ENCODE measurements around the gene ARSD. TPM values are rescaled to one million over a fixed set of nuclear protein-coding genes. Genes with fewer than 3 reads are reported as not detected.

The ARSD gene
- total RNA-seq, 1 experiment from 2014 or later = 12.7 TPM

- DNase-seq (ENCODE audit: low read depth, low spot score) (no peak), ATAC-seq (no peak)
- POLR2A ChIA-PET = no interaction called here
- in situ Hi-C loops (cut with HindIII; ENCODE audit: low pct_unique_long_range_greater_than_20kb, low sequenced_read_pairs) = no loop called here
- H3K9me3 ChIP-seq (ENCODE audit: control insufficient read depth, insufficient read depth, low read depth, low read length) = no peaks in the 10 kb centered on the region
- H3K27me3 ChIP-seq (ENCODE audit: control insufficient read depth, insufficient read depth, low read length) = no peaks in the 10 kb centered on the region
- H3K4me1 ChIP-seq (ENCODE audit: control insufficient read depth, insufficient read depth, low read length) = no peaks in the 10 kb centered on the region
- H3K4me3 ChIP-seq (ENCODE audit: low read depth in 2 of 2, low read length in 2 of 2) = no peak overlapping the region
- intact Hi-C loops (cut with micrococcal nuclease; ENCODE audit: unreplicated experiment) = no loop called here
- CTCF ChIA-PET = no interaction called here
- H3K36me3 ChIP-seq (ENCODE audit: control insufficient read depth, insufficient read depth, low read length) = no peaks in the 10 kb centered on the region
- BruUV-seq (replicated peaks) = no TSS peak
- TF ChIP-seq TCF7L2 (IDR thresholded peaks at IDR 0.05; ENCODE audit: low read depth, low read length) = no peak
- no peak for TF ChIP-seq CTCF (IDR thresholded peaks at IDR 0.05)
- no peak for TF ChIP-seq SIN3A (IDR thresholded peaks at IDR 0.05; ENCODE audit: borderline replicate concordance, insufficient read depth, low read depth, low read length)
- TF ChIP-seq, protein P1, sequence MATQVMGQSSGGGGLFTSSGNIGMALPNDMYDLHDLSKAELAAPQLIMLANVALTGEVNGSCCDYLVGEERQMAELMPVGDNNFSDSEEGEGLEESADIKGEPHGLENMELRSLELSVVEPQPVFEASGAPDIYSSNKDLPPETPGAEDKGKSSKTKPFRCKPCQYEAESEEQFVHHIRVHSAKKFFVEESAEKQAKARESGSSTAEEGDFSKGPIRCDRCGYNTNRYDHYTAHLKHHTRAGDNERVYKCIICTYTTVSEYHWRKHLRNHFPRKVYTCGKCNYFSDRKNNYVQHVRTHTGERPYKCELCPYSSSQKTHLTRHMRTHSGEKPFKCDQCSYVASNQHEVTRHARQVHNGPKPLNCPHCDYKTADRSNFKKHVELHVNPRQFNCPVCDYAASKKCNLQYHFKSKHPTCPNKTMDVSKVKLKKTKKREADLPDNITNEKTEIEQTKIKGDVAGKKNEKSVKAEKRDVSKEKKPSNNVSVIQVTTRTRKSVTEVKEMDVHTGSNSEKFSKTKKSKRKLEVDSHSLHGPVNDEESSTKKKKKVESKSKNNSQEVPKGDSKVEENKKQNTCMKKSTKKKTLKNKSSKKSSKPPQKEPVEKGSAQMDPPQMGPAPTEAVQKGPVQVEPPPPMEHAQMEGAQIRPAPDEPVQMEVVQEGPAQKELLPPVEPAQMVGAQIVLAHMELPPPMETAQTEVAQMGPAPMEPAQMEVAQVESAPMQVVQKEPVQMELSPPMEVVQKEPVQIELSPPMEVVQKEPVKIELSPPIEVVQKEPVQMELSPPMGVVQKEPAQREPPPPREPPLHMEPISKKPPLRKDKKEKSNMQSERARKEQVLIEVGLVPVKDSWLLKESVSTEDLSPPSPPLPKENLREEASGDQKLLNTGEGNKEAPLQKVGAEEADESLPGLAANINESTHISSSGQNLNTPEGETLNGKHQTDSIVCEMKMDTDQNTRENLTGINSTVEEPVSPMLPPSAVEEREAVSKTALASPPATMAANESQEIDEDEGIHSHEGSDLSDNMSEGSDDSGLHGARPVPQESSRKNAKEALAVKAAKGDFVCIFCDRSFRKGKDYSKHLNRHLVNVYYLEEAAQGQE (IDR thresholded peaks at IDR 0.05; ENCODE audit: insufficient read depth in 1 of 2, low read depth in 2 of 2, low read length in 1 of 2) = no peak
- no peak for TF ChIP-seq POLR2AphosphoS5 (IDR thresholded peaks at IDR 0.05; ENCODE audit: low read depth, low read length)
- no peak overlapping the region for H3K27ac ChIP-seq (ENCODE audit: low read length)
Measured at GRCh38 chrX:2874222-2875135, 54.7 kb downstream of the ARSD start.

DNA sequence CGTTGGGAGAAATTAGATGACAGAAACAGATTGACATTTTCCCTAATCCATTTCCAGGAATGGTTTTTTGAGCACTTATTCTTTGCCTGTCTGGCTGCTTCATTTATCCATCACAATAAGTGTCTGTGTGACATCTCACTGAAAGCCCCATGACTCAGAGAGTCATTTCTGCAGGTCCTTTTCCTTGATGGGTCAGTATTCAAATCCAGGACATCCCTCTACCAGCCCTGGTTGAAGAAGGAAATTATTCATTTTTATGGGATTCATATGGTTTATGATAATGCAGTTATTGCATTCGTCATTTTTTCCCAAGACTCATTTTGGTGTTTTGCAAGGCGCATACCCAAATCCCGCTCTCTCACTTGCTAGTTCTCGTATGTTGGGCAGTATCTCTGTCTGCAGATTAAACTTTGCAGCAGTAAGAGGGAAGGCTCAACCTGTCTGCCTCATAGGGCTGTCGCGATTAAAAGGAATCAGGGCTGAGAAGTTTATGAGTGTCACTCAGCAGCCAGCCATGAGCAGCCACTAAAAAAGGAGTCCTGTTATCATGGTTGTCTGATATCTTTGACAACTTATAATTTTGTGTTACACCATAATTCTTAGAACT lies 56.4 kb downstream of the ARSD start:
- CTCF ChIA-PET = no interaction called here
- in situ Hi-C loops (cut with HindIII; ENCODE audit: low pct_unique_long_range_greater_than_20kb, low sequenced_read_pairs) = no loop called here
- Histone ChIP-seq H3K36me3 (ENCODE audit: control insufficient read depth, insufficient read depth, low read length) (no peaks in the 10 kb centered on the region), H3K27ac (ENCODE audit: low read length) (no peak overlapping the region), H3K27me3 (ENCODE audit: control insufficient read depth, insufficient read depth, low read length) (no peaks in the 10 kb centered on the region), H3K4me3 (ENCODE audit: low read depth in 2 of 2, low read length in 2 of 2) (no peak overlapping the region), H3K4me1 (ENCODE audit: control insufficient read depth, insufficient read depth, low read length) (no peaks in the 10 kb centered on the region), H3K9me3 (ENCODE audit: control insufficient read depth, insufficient read depth, low read depth, low read length) (no peaks in the 10 kb centered on the region)
- BruUV-seq (replicated peaks) = no TSS peak
- POLR2A ChIA-PET = no interaction called here
- intact Hi-C loops (cut with micrococcal nuclease; ENCODE audit: unreplicated experiment) = no loop called here
- ATAC-seq (no peak), DNase-seq (ENCODE audit: low read depth, low spot score) (no peak)
- TF ChIP-seq POLR2AphosphoS5 (IDR thresholded peaks at IDR 0.05; ENCODE audit: low read depth, low read length) (no peak), CTCF (IDR thresholded peaks at IDR 0.05) (no peak), SIN3A (IDR thresholded peaks at IDR 0.05; ENCODE audit: borderline replicate concordance, insufficient read depth, low read depth, low read length) (no peak), TCF7L2 (IDR thresholded peaks at IDR 0.05; ENCODE audit: low read depth, low read length) (no peak)
- TF ChIP-seq, protein P1 (IDR thresholded peaks at IDR 0.05; ENCODE audit: insufficient read depth in 1 of 2, low read depth in 2 of 2, low read length in 1 of 2) = no peak
